ENCODE measurements around the gene ANKRD11.
"Not testable (repeated sequence)": the region's sequence is repeated elsewhere in the genome, so short reads cannot be mapped to it uniquely, and the experiment has no call there.

Gene ANKRD11

GRCh38 chr16:89362540-89363223 is 127.7 kb downstream of the ANKRD11 start:
- not testable (repeated sequence) for DNase-seq

- no peak for DNase-seq
Observed at GRCh38 chr16:89361751-89362539, 128.4 kb downstream of the ANKRD11 start.

GRCh38 chr16:89360760-89361435 is 129.5 kb downstream of the ANKRD11 start:
- DNase-seq, result peak; percentile 84

- no peak for DNase-seq
Observed at GRCh38 chr16:89359264-89360147, 130.9 kb downstream of the ANKRD11 start.

- DNase-seq, result peak; percentile 58
Observed at GRCh38 chr16:89358030-89359005, 132.0 kb downstream of the ANKRD11 start.

- DNase-seq, result peak; percentile 73
Observed at GRCh38 chr16:89357055-89357816, 133.1 kb downstream of the ANKRD11 start.

GRCh38 chr16:89355686-89356085 is 134.7 kb downstream of the ANKRD11 start:
- DNase-seq, result no peak

- DNase-seq, result no peak
Observed at GRCh38 chr16:89355007-89355406, 135.4 kb downstream of the ANKRD11 start.

- DNase-seq, result no peak
Observed at GRCh38 chr16:89354325-89354724, 136.0 kb downstream of the ANKRD11 start.

- no peak for DNase-seq
Observed at GRCh38 chr16:89352091-89352681, 138.2 kb downstream of the ANKRD11 start.

- DNase-seq, result no peak
Observed at GRCh38 chr16:89351645-89352044, 138.7 kb downstream of the ANKRD11 start.

- no peak for DNase-seq
Observed at GRCh38 chr16:89350701-89351380, 139.5 kb downstream of the ANKRD11 start.

GRCh38 chr16:89349947-89350633 is 140.3 kb downstream of the ANKRD11 start:
- DNase-seq, result no peak

GRCh38 chr16:89347807-89348206 is 142.6 kb downstream of the ANKRD11 start:
- no peak for DNase-seq

GRCh38 chr16:89346869-89347268 is 143.5 kb downstream of the ANKRD11 start:
- DNase-seq, result no peak

- DNase-seq, result no peak
Observed at GRCh38 chr16:89345642-89346150, 144.7 kb downstream of the ANKRD11 start.

- DNase-seq, result no peak
Observed at GRCh38 chr16:89344846-89345611, 145.3 kb downstream of the ANKRD11 start.

- DNase-seq, result no peak
Observed at GRCh38 chr16:89344458-89344834, 145.9 kb downstream of the ANKRD11 start.

All from CD4-positive, alpha-beta T cell treated with Interleukin-17A for 4 hours (primary cell).